Testis (tissue), 3 donors: ENCODE results near the gene CDH23. TPM values are rescaled to one million over a fixed set of nuclear protein-coding genes. Genes with fewer than 3 reads are reported as not detected.

ENCODE experiments used
- DNase-seq: peaks from one replicate; pipeline ENCODE4 v3.0.0-alpha.2; 2019
- H3K27ac ChIP-seq, 2 donors: fragments of 200-600 bp; sonication (generic); one replicate each; pipeline ENCODE4 v1.5.1; 2019
- H3K27me3 ChIP-seq: fragments of 200-600 bp; sonication (generic); one replicate; pipeline ENCODE4 v1.5.1; 2019
- H3K36me3 ChIP-seq: fragments of 200-600 bp; sonication (generic); one replicate; pipeline ENCODE4 v1.5.1; 2017; ENCODE audit warnings: low read depth; ENCODE audit errors: missing control alignments
- H3K4me1 ChIP-seq: fragments of 200-600 bp; sonication (generic); one replicate; pipeline ENCODE4 v1.5.1; 2019
- H3K4me3 ChIP-seq, 2 donors: fragments of 200-600 bp; sonication (generic); one replicate each; pipeline ENCODE4 v1.5.1; 2017 to 2019
- H3K9me3 ChIP-seq: fragments of 200-600 bp; sonication (generic); one replicate; pipeline ENCODE4 v1.5.1; 2017
- CTCF ChIP-seq, 3 experiments: fragments of 450-650 bp in 2 of 3; fragments of 200-600 bp in 1 of 3; sonication (generic) in 1 of 3; IDR thresholded peaks; one replicate each; pipeline ENCODE4 v1.5.1; 2016 to 2019; ENCODE audit warnings: antibody characterized with exemption in 3 of 3, mild to moderate bottlenecking in 2 of 3, moderate library complexity in 1 of 3
- POLR2A ChIP-seq: fragments of 450-650 bp; IDR thresholded peaks from one replicate; pipeline ENCODE4 v1.6.1; 2017; ENCODE audit warnings: antibody characterized with exemption, mild to moderate bottlenecking, moderate library complexity
- WGBS, 2 donors: methylation state at CpG; one replicate each; pipeline ENCODE4 v1.1.5; 2018; 5-methylcytosine and 5-hydroxymethylcytosine counted together
- intact Hi-C: fragments of 100-400 bp; cut with DNase I; formaldehyde crosslinking; loops from one replicate; pipeline ENCODE4 v1.15.1; 2023; ENCODE audit warnings: low total_unique reads
- polyA plus RNA-seq: library from polyadenylated mRNA; stranded (reverse); fragments of 350-450 nt; fragmentation: Illumina TruSeq; extraction: RNeasy Lipid Tissue Mini Kit (QIAGEN cat#74804); gene quantifications from one replicate; pipeline ENCODE4 v1.2.3, GENCODE V29; 2014; ENCODE audit warnings: low read depth, low replicate concordance; ENCODE audit not compliant: insufficient read depth
- total RNA-seq, 2 donors: library from RNA; depleted of rRNA; stranded (reverse); fragments of >200 nt; gene quantifications; one replicate each; pipeline ENCODE4 v1.2.3, GENCODE V29; 2016

Gene CDH23
- total and polyA plus RNA-seq, 3 donors from 2014 or later = 29.8 to 125 (median 81.7) TPM

- Histone ChIP-seq H3K4me1 (no peaks in the 10 kb centered on the region), H3K27me3 (no peaks in the 10 kb centered on the region), H3K27ac (no peak overlapping the region), H3K4me3 (no peak overlapping the region), H3K9me3 (no peaks in the 10 kb centered on the region), H3K36me3 (no peaks in the 10 kb centered on the region)
- TF ChIP-seq POLR2A = no peak
- TF ChIP-seq CTCF (IDR thresholded peaks at IDR 0.05) = no peak
- intact Hi-C loops = loop anchor here (5.0 to 10.0 kb wide), 2 partner anchors 177 to 259 kb away; partner anchors contain the start of genes CDH23 and SLC29A3
- 92 to 94% methylated on average over 19 to 22 of the region's 22 CpGs for WGBS, 2 donors
- DNase-seq = no peak
Observed at GRCh38 chr10:71573562-71574518, 177.1 kb downstream of the CDH23 start.

GRCh38 chr10:71575451-71575850, 178.7 kb downstream of the CDH23 start:
- TF ChIP-seq CTCF (IDR thresholded peaks at IDR 0.05) (no peak), POLR2A (no peak)
- H3K4me1 ChIP-seq = no peaks in the 10 kb centered on the region
- no peaks in the 10 kb centered on the region for H3K36me3 ChIP-seq
- 51 to 58% methylated on average over 14 of the region's 14 CpGs for WGBS, 2 donors
- H3K9me3 ChIP-seq = no peaks in the 10 kb centered on the region
- peak; percentile 27 for DNase-seq
- intact Hi-C loops = loop anchor here (10.0 kb wide), 1 partner anchor 261 kb away; the partner anchor contains the start of gene SLC29A3
- H3K4me3 ChIP-seq = no peak overlapping the region
- no peaks in the 10 kb centered on the region for H3K27me3 ChIP-seq
- H3K27ac ChIP-seq = no peak overlapping the region

GRCh38 chr10:71575934-71576801, 179.4 kb downstream of the CDH23 start:
- Histone ChIP-seq H3K4me3 (no peak overlapping the region), H3K27me3 (no peaks in the 10 kb centered on the region), H3K36me3 (no peaks in the 10 kb centered on the region), H3K9me3 (no peaks in the 10 kb centered on the region), H3K4me1 (no peaks in the 10 kb centered on the region), H3K27ac (no peak overlapping the region)
- 84 to 87% methylated on average over 16 of the region's 16 CpGs for WGBS, 2 donors
- no peak for DNase-seq
- intact Hi-C loops = loop anchor here (10.0 kb wide), 1 partner anchor 261 kb away; the partner anchor contains the start of gene SLC29A3
- TF ChIP-seq CTCF (IDR thresholded peaks at IDR 0.05) (no peak), POLR2A (no peak)

- TF ChIP-seq CTCF (IDR thresholded peaks at IDR 0.05) = no peak
- TF ChIP-seq POLR2A = no peak
- Histone ChIP-seq H3K27ac (no peak overlapping the region), H3K4me3 (no peak overlapping the region), H3K27me3 (no peaks in the 10 kb centered on the region), H3K9me3 (no peaks in the 10 kb centered on the region), H3K36me3 (no peaks in the 10 kb centered on the region), H3K4me1 (no peaks in the 10 kb centered on the region)
- DNase-seq = no peak
- intact Hi-C loops = loop anchor here (10.0 kb wide), 1 partner anchor 262 kb away; the partner anchor contains the start of gene SLC29A3
- 93 to 99% methylated on average over 9 of the region's 9 CpGs for WGBS, 2 donors
Observed at GRCh38 chr10:71576842-71577241, 180.1 kb downstream of the CDH23 start.
